Gastroesophageal sphincter (tissue), 4 donors: ENCODE measurements around the gene ZBTB46. TPM values are rescaled to one million over a fixed set of nuclear protein-coding genes. Genes with fewer than 3 reads are reported as not detected.

ENCODE experiments used
- ATAC-seq: fragments of 150-250 bp; one replicate; pipeline ENCODE4 v1.9.1; 2016; ENCODE audit warnings: mild to moderate bottlenecking, moderate library complexity
- H3K27ac ChIP-seq, 4 donors: fragments of 200-600 bp; sonication (generic) in 3 of 4; 1 replicate in 3 of 4; 2 replicates in 1 of 4; pipeline ENCODE4 v1.5.1; 2016 to 2019
- H3K27me3 ChIP-seq: fragments of 200-600 bp; sonication (generic); one replicate; pipeline ENCODE4 v1.5.1; 2019
- H3K36me3 ChIP-seq, 2 donors: fragments of 200-600 bp; sonication (generic); one replicate each; pipeline ENCODE4 v1.5.1; 2019; ENCODE audit warnings: control low read depth in 1 of 2
- H3K4me1 ChIP-seq, 3 donors: fragments of 200-600 bp; sonication (generic); 1 replicate in 2 of 3; 2 replicates in 1 of 3; pipeline ENCODE4 v1.5.1; 2016 to 2019; ENCODE audit warnings: control low read depth in 2 of 3
- H3K4me3 ChIP-seq, 2 donors: fragments of 200-600 bp; sonication (generic); one replicate each; pipeline ENCODE4 v1.5.1; 2019; ENCODE audit warnings: mild to moderate bottlenecking in 1 of 2, moderate library complexity in 1 of 2
- H3K9me3 ChIP-seq, 3 donors: fragments of 200-600 bp; sonication (generic); one replicate each; pipeline ENCODE4 v1.5.1; 2017 to 2019; ENCODE audit warnings: control low read depth in 2 of 3
- EP300 ChIP-seq: sonication (generic); formaldehyde crosslinking; IDR thresholded peaks from one replicate; pipeline ENCODE4 v1.6.1; 2017; ENCODE audit warnings: antibody characterized with exemption, mild to moderate bottlenecking
- POLR2A ChIP-seq, 2 donors: fragments of 450-650 bp; IDR thresholded peaks; one replicate each; pipeline ENCODE4 v1.6.1; 2017; ENCODE audit warnings: antibody characterized with exemption in 2 of 2, mild to moderate bottlenecking in 2 of 2, moderate library complexity in 1 of 2
- POLR2AphosphoS5 ChIP-seq: sonication (generic); formaldehyde crosslinking; IDR thresholded peaks from one replicate; pipeline ENCODE4 v1.6.1; 2017; ENCODE audit warnings: antibody characterized with exemption
- WGBS, 2 donors: methylation state at CpG; one replicate each; pipeline ENCODE4 v1.1.5; 2018; ENCODE audit warnings: low coverage in 1 of 2; 5-methylcytosine and 5-hydroxymethylcytosine counted together
- total RNA-seq, 4 donors: library from RNA; depleted of rRNA; stranded (reverse); fragments of >200 nt; gene quantifications; one replicate each; pipeline ENCODE4 v1.1.0, GENCODE V29; 2016
- TF ChIP-seq, protein P1 (sequence below), 4 experiments: fragments of 200-600 bp in 2 of 4; fragments of 450-650 bp in 2 of 4; sonication (generic) in 1 of 4; IDR thresholded peaks; one replicate each; pipeline ENCODE4 v1.5.1; 2017 to 2019; ENCODE audit warnings: antibody characterized with exemption in 4 of 4, mild to moderate bottlenecking in 2 of 4, moderate library complexity in 2 of 4

The ZBTB46 gene
- total RNA-seq, 4 donors from 2014 or later: 8.1 to 13.8 (median 10.2) TPM

DNA sequence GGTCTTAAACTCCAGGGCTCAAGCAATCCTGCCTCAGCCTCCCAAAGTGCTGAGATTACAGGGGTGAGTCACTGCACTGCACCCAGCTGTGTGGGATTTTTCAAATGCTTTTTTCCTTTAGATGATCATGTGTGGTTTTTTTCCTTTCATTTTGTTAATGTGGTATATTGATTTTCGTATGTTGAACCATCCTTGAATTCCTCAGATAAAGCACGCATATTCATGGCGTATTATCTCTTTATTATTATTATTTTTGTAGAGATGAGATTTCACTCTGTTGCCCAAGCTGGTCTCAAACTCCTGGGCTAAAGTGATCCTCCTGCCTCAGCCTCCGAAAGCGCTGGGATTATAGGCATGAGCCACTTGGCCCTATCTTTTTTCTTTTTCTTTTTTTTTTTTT is 116.2 kb downstream of the ZBTB46 start:
- Histone ChIP-seq H3K36me3 (peaks cover 0 to 100% of the 10 kb centered on the region in 2 donors), H3K4me3 (no peak overlapping the region), H3K27ac (no peak overlapping the region), H3K9me3 (peaks cover 0 to 43% (median 0%) of the 10 kb centered on the region in 3 donors), H3K4me1 (peaks cover 0 to 16% (median 0%) of the 10 kb centered on the region in 3 donors), H3K27me3 (no peaks in the 10 kb centered on the region)
- no peak for ATAC-seq
- WGBS, 2 donors: 94 to 100% methylated on average over 5 of the region's 5 CpGs
- TF ChIP-seq POLR2AphosphoS5 (no peak), EP300 (no peak), POLR2A (IDR thresholded peaks at IDR 0.05) (no peak)
- TF ChIP-seq, protein P1, sequence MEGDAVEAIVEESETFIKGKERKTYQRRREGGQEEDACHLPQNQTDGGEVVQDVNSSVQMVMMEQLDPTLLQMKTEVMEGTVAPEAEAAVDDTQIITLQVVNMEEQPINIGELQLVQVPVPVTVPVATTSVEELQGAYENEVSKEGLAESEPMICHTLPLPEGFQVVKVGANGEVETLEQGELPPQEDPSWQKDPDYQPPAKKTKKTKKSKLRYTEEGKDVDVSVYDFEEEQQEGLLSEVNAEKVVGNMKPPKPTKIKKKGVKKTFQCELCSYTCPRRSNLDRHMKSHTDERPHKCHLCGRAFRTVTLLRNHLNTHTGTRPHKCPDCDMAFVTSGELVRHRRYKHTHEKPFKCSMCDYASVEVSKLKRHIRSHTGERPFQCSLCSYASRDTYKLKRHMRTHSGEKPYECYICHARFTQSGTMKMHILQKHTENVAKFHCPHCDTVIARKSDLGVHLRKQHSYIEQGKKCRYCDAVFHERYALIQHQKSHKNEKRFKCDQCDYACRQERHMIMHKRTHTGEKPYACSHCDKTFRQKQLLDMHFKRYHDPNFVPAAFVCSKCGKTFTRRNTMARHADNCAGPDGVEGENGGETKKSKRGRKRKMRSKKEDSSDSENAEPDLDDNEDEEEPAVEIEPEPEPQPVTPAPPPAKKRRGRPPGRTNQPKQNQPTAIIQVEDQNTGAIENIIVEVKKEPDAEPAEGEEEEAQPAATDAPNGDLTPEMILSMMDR (IDR thresholded peaks at IDR 0.05): no peak

DNA sequence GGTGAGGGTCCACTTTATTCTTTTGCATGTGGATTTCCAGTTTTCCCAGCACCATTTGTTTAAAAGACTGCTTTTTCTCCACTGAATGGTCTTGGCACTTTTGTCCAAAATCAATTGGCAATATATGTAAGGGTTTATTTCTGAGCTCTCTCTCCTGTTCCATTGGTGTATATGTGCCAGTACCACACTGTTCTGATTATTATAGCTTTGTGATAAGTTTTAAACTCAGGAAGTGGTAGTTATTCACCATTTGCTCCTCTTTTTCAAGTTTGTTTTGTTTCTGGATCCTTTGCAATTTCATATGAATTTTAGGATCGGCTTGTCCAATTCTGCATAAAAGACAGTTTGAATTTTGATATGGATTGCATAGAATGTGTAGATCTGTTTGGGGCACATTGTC is 118.9 kb downstream of the ZBTB46 start:
- Histone ChIP-seq H3K27me3 (no peaks in the 10 kb centered on the region), H3K9me3 (peaks cover 0 to 25% (median 0%) of the 10 kb centered on the region in 3 donors), H3K4me1 (peaks cover 0 to 35% (median 9%) of the 10 kb centered on the region in 3 donors), H3K27ac (no peak overlapping the region), H3K36me3 (peaks cover 0 to 85% of the 10 kb centered on the region in 2 donors), H3K4me3 (no peak overlapping the region)
- 100% methylated on average over 1 of the region's 1 CpG; no CpG with 5 or more reads in 1 of the 2 donors for WGBS, 2 donors
- TF ChIP-seq, protein P1 (IDR thresholded peaks at IDR 0.05): no peak
- TF ChIP-seq POLR2AphosphoS5 (no peak), EP300 (no peak), POLR2A (IDR thresholded peaks at IDR 0.05) (no peak)
- ATAC-seq: no peak

DNA sequence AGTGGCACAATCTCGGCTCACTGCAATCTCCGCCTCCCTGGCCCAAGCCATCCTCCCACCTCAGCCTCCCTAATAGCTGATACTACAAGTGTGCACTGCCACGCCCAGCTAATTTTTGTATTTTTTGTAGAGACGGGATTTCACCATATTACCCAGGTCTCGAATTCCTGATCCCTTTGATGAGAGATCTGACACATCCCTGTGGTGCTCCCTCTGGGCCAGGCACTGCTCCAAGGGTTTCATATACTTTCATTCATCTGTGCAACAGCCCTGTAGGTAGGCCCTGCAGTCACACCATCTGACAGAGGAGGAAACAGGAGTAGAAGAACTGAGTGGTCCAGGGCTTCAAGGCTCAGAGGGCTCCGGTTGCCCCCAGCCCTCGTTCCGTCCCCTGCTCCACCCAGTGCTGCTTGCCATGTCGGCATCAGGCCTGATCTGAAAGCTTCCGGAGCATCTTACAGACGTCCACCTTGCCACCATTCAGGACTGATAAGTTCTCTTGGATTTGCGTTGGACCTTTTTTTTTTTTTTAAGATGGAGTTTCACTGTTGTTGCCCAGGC is 119.9 kb downstream of the ZBTB46 start:
- H3K9me3 ChIP-seq: peaks cover 0 to 21% (median 0%) of the 10 kb centered on the region in 3 donors
- 64 to 85% methylated on average over 3 to 7 of the region's 12 CpGs for WGBS, 2 donors
- H3K36me3 ChIP-seq: peaks cover 0 to 79% of the 10 kb centered on the region in 2 donors
- H3K4me1 ChIP-seq: peaks cover 0 to 45% (median 18%) of the 10 kb centered on the region in 3 donors
- no peak for ATAC-seq
- no peaks in the 10 kb centered on the region for H3K27me3 ChIP-seq
- no peak overlapping the region for H3K4me3 ChIP-seq
- no peak overlapping the region for H3K27ac ChIP-seq
- TF ChIP-seq EP300 (no peak), POLR2A (IDR thresholded peaks at IDR 0.05) (no peak), POLR2AphosphoS5 (no peak)
- TF ChIP-seq, protein P1 (IDR thresholded peaks at IDR 0.05): no peak

DNA sequence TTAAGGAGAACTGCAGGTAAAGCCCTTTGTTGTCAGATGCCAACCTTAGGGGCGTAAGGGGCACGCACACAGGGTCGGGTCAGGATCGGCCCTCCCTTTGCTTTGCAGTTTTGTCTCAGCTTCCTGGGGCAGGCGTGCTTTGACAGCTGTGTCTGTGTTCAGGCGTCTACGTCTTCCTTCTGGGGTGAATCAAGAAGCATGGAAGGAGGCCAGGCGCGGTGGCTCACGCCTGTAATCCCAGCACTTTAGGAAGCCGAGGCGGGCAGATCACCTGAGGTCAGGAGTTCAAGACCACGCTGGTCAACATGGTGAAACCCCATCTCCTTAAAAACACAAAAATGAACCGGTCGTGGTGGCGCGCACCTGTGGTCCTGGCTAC is 121.9 kb downstream of the ZBTB46 start:
- no peak overlapping the region for H3K27ac ChIP-seq
- H3K36me3 ChIP-seq: peaks cover 0 to 79% of the 10 kb centered on the region in 2 donors
- H3K27me3 ChIP-seq: no peaks in the 10 kb centered on the region
- peaks cover 0 to 50% (median 18%) of the 10 kb centered on the region in 3 donors for H3K4me1 ChIP-seq
- no peak for ATAC-seq
- H3K4me3 ChIP-seq: peak overlapping the region in 1 of 2 donors; percentile 97
- H3K9me3 ChIP-seq: peaks cover 0 to under 1% (median 0%) of the 10 kb centered on the region in 3 donors
- 87% methylated on average over 3 of the region's 17 CpGs; no CpG with 5 or more reads in 1 of the 2 donors for WGBS, 2 donors
- TF ChIP-seq EP300 (no peak), POLR2AphosphoS5 (no peak), POLR2A (IDR thresholded peaks at IDR 0.05) (no peak)
- TF ChIP-seq, protein P1 (IDR thresholded peaks at IDR 0.05): no peak
